ENCODE measurements around the gene OBSL1. TPM values are rescaled to one million over a fixed set of nuclear protein-coding genes. Genes with fewer than 3 reads are reported as not detected.

Gene OBSL1
- total RNA-seq, 2 donors from 2014 or later, result 121 to 187 TPM

DNA sequence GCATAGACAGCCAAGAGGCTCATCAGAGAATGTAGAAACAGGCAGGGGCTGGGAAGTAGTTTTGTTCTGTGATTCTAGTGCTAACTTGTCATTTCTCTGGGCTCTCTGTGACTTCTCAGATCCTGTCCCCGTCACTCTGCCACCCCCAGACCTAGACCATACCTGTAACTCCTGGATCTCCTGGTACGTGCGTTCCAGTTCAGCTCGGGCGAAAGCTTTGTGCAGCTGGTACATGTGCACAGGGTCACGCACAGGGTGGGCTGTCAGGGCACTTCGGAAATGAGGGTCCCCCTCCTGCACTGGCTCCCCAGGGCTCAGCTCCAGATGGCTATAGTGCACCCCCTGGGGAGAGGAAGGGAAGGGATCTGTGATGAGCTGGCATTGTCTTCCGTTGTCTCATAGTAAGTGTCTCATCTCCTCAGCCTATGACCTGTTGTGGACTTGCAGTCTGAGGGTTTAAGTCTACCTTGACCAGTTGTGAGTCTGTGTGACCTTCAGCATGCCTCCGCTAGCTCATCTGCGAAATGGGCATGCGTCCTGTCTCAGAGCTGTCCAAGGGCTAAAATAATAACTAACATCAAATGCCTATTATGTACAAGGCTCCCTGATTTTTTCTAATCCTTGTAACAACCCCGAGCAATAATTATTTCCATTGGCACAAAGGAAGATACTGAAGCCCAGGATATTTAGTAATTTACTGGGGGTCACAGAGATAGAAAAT lies 30.4 kb downstream of the OBSL1 start:
- ATAC-seq (no peak), DNase-seq (no peak)
- intact Hi-C loops (cut with DNase I), result loop anchor here (2.0 to 10.0 kb wide), 3 partner anchors 102 to 151 kb away; no protein-coding TSS in a partner anchor

DNA sequence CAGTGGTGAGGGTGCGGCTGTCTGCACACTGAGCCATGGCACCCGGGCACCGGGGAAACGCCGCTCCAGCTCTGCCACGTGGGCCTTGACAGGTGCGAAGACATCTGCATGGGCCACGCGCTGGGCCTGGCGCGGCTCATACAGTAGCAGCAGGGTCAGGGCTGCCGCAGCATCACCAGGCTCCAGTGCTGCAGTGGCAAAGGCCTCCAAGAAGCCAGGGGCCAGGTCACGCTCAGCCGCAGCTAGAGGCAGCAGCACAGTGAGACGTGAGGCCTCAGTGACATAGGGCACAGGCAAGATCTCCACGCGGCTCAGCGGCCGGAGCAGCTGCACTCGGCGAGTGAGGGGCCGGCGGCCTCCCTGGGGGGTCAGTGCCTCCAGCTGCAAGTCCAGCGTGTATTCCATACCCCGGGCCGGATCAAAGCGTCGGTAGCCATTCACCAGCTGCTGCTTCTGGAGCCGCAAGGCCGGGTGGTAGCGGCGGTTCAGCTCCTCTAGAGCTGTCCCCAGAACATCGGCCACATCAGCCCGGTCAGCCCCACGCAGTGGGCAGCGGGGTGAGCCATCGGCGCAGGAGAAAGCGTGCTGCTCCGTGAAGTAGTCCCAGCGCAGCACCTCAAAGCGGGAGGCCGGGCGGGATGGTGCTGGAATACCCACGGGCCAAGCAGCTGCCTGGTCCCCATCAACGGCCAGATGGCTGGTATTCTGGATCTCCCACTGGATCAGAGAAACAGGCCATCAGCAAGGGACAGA lies 31.2 kb downstream of the OBSL1 start:
- intact Hi-C loops (cut with DNase I), result loop anchor here (2.0 to 10.0 kb wide), 3 partner anchors 103 to 152 kb away; no protein-coding TSS in a partner anchor
- DNase-seq, result no peak
- ATAC-seq, result no peak

DNA sequence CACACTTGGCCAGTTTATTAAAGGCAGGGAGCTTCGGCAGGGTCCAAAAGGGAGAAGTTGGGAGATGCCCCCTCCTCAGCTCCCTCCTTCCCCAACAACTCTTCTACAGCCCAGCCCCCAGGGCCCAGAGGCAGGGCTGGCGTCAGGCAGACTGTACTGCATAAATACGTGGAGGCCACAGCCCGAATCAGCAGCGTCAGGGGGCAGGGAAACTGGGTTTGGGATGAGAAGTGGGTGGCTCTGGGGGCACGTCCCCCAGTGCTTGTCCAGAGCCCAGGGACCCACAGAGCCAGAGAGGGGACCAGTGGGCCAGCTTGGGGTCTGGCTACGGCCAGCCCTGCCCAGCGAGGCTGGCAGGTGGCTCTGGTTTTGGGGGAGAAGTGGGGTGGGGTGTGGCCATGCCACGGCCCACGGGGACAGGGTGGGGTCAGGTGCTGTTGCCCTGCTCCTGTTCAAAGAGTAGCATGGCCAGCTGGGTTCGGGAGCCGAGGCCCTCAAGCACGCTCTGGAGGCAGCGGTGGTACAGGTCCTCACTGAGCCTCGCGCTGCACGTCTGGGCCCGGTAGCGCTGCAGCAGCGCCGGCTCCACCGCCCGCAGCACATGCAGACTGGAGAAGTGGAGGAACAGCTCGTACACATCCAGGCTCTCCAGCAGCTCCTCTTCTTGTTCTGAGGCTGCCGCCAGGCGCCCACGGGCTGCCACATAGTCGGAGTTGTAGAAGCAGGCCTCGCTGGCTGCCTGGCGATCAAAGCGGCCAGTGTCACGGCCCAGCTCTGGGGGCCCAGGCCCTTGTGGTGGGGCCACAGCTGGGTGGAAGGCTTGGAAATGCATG lies 32.2 kb downstream of the OBSL1 start:
- no peak for ATAC-seq
- DNase-seq, result no peak
- intact Hi-C loops (cut with DNase I), result no loop called here

DNA sequence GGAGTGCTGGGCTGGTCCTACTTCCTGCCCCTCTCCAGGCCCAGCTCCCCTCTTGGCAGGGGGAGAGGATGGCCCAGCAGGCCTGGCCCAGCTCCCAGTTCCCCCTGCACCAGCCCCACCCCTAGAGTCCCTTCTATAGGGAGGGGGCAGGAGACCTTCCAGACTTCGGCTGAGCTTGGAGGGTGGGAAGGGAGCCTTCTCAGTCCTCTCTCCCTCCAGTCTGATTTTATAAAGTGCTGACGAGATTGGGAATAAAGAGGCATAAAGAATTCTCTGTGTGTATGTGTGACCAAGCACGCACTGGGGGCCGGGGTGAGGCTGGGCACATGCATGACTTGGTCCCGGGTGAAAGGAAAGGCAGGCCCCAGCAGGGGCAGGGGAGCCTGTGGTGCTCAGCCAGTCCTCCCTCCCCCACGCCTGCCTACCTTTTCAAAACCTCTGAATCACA lies 32.8 kb downstream of the OBSL1 start:
- intact Hi-C loops (cut with DNase I), result no loop called here
- DNase-seq (no peak), ATAC-seq (no peak)

DNA sequence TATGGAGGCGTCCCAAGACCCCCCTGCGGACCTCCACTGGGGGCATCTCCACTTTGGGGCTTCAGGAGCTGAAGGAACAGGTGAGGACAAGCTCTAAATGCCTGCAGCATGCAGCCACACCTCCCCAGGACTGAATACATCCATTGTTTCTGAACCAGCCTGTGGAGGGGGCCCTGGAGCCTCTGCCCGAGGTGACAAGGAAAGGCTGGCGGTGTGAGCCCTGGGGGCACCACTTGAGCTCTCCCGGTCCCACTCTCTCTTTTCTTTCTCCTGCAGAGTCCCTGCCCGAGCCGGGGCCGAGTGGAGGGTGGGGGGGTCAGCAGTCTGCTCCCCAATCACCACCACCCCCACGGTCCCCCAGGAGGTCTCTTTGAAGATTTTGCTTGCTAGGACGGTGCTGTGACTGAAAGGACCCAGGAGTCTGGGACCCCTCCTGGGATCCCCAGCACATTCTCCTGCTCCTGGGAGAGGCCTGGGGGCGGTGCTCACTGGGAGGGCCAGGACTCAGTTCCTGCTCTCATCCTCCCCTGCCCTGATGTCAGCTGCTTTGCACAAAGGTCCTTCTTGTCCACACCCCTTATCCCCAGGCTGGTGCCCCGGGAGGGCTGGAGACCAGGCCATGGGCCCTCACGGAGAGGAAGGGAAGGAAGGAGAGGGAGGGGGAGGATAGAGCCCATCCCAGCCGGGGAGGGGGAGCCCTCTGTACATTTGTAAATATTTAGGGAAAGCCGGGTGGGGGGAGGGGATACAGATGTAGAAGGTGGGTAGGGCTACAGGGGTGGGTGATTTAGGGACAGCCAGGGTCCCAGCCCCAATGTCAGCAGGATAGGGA lies 33.5 kb downstream of the OBSL1 start:
- intact Hi-C loops (cut with DNase I), result no loop called here
- ATAC-seq (no peak), DNase-seq (no peak)

DNA sequence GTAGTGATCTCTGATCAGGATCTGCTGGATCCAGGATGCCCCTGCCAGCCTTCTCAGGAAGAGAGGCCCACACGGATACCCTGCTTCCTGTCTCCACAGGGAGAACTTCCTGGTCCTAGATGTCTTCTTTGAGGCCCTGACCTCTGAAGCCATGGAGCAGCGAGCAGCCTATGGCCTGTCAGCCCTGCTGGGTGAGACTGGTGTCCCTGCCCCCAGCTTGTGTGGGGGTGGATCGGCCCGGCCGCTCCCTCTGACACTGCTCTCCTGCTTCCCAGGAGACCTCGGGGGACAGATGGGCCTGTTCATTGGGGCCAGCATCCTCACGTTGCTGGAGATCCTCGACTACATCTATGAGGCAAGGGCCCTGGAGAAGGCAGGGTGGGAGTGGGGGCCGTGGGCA lies 34.4 kb downstream of the OBSL1 start:
- ATAC-seq, result no peak
- intact Hi-C loops (cut with DNase I), result no loop called here
- no peak for DNase-seq

DNA sequence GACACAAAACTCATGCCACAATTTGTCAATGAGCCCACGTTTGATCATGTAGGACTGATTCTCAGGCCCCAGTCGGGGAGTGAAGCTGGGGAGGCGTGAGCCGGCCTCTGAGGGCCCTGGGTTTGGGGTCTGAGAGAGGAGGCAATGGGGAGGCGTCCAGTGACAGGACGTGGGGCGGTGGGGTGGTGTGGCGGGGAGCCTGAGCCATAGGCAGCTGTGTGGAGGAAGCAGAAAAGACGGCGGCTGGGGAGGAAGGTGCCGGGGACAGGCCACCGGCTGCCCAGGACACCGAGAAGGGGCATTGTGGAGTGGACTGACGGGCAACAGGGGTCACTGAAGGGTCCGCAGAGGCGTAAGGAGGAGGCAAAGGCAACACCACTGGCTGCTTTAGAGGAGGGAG lies 34.9 kb downstream of the OBSL1 start:
- DNase-seq, result no peak
- ATAC-seq, result no peak
- intact Hi-C loops (cut with DNase I), result no loop called here

DNA sequence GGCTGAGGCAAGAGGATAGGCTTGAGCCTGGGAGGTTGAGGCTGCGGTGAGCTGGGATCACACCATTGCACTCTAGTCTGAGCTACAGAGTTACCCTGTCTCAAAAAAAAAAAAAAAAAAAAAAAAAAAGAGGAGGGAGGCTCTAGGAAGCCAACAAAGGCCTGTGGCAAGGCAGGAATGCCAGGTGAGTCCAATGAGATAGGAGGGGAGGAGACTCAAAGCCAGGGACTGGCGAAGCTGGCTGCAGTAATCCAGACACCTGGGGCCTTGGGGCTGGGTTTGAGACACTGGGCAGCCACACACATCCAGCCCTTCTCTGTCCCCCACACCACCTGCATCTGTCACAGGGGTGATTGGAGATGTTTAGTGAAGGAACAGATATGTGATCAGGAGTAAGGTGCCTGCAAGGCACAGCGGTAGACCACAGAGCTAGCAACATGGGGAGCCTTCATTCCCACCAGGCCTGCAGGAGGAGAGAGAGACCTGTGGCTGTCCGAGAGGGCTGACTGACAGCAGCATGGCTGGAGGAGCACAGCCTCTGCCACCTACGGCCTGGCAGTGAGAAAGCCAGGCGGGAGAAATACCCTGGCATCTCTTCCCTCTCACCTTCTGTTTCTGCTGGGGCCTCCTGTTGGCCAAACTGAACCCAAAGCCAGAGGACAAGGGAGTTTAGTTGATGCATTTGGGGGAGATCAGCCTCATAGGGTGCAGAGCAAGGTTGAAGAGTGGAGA lies 37.2 kb downstream of the OBSL1 start:
- intact Hi-C loops (cut with DNase I), result loop anchor here in 1 of 2 donors (5.0 kb wide), 1 partner anchor 132 kb away; no protein-coding TSS in a partner anchor
- ATAC-seq, result no peak
- DNase-seq, result no peak

DNA sequence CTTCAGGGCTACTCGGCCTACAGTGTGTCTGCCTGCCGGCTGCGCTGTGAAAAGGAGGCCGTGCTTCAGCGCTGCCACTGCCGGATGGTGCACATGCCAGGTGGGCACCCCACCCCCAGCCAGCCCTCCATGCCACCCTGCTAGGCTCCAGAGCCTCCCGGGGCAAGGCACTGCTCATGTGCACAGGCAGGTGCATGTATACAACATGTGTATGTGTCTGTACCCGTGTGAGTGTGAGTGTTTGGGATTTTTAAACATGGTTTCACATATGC lies 39.0 kb downstream of the OBSL1 start:
- intact Hi-C loops (cut with DNase I), result loop anchor here in 1 of 2 donors (5.0 kb wide), 1 partner anchor 130 kb away; no protein-coding TSS in a partner anchor
- ATAC-seq (no peak), DNase-seq (no peak)

DNA sequence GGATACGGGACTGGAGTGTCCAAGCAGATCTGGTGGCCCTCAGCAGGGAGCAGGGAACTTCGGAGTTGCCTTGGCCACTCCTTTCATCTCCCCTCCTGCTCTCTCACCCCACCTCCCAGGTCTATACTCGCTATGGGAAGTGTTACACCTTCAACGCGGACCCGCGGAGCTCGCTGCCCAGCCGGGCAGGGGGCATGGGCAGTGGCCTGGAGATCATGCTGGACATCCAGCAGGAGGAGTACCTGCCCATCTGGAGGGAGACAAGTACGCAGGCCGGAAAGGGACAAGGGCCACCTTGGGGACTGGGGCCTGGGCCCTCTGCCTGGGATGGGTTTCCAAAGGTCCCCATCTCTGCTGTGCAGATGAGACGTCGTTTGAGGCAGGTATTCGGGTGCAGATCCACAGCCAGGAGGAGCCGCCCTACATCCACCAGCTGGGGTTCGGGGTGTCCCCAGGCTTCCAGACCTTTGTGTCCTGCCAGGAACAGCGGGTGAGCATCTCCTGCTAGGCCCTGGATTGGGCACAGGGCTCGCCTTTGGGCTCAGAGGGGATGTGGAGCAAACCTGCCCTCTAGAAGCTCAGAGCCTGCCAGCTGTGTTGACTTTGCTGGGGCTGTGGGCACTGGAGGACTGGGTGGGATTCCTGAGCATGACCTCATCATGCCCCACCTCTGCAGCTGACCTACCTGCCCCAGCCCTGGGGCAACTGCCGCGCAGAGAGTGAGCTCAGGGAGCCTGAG lies 39.5 kb downstream of the OBSL1 start:
- ATAC-seq (no peak), DNase-seq (no peak)
- intact Hi-C loops (cut with DNase I), result loop anchor here (2.0 to 5.0 kb wide), 2 partner anchors 129 to 130 kb away; no protein-coding TSS in a partner anchor

DNA sequence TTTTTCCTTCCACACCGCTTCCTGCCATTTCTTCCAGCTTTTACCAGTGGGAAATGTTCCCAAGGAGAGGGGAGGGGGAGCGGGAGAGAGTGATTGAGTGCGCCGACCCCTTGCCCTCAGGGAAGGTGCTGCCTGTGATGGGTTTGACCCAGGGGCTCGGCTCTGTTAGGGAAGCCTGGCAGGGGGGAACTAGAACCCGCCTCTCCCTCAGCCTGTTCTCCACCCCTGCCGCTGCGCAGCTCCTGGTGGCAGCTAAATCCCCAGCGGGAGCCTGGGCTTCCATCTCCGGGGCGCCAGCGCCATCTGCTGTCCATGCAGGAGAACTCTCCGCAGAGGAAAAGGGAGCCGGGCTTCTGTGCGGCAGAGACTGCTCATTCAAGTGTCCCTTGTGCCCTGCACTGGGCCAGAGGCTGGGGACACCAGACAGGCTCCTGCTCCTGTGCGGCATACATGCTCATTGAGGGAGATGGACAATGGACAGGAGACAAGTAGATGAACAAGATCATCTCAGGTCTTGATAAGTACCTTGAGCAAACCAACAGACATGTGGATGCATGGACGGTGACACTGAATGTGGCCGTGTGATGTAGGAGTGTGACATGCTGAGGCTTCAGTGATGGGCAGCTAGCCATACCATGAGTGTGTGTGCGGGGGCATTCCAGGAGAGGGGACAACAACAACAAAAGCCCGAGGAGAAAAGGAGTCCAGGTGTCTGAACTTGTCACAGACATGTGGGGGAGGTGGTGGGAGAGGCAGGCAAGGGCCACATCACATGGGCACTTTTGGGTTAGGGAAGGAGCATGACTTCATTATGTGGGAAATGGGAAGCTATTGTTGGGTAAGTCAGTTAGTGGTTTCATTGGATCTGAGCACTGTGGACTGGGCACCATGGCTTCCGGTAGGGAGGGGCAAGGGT lies 41.0 kb downstream of the OBSL1 start:
- ATAC-seq, result peak; percentile 77 to 84
- peak; percentile 84 for DNase-seq
- intact Hi-C loops (cut with DNase I), result loop anchor here (1.0 to 5.0 kb wide), 3 partner anchors 71 to 128 kb away; no protein-coding TSS in a partner anchor

DNA sequence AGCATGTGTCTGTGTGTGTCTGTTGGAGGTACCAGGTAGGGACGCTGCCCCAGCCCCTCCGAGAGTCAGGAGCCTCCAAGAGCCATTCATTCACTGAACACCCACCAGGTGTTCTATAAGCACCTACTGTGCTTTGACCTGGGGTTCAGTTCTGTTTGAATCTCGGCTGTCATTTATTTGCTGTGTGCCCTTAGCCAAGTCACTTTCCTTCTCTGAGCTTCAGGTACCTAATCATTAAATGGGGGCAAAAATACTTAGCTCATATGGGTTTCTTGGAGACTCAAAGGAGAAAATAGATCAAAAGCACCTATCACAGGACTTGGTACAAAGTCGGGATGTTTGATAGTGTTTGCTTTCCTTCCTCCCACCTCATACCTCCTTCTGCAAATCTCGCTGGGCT lies 43.9 kb downstream of the OBSL1 start:
- intact Hi-C loops (cut with DNase I), result loop anchor here (5.0 kb wide), 2 partner anchors 50 to 55 kb away; no protein-coding TSS in a partner anchor
- ATAC-seq (no peak), DNase-seq (no peak)

DNA sequence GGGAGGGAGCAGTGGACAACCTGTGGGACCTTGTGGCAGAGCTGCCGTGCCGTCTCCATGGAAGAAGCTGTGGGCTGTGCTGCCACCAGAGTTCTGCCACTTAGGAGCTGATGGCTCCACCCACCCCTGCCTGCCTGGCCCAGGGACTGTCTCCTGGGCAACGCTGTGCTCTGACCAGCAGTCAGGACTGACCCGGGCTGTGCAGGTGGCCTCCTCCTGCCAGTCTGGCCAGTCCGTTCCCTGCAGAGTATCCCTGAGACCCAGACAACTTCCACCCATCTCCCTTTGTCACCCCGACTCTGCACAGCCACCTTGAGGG lies 44.3 kb downstream of the OBSL1 start:
- intact Hi-C loops (cut with DNase I), result loop anchor here (5.0 kb wide), 2 partner anchors 50 to 55 kb away; no protein-coding TSS in a partner anchor
- ATAC-seq, result peak; percentile 58 to 63
- no peak for DNase-seq

DNA sequence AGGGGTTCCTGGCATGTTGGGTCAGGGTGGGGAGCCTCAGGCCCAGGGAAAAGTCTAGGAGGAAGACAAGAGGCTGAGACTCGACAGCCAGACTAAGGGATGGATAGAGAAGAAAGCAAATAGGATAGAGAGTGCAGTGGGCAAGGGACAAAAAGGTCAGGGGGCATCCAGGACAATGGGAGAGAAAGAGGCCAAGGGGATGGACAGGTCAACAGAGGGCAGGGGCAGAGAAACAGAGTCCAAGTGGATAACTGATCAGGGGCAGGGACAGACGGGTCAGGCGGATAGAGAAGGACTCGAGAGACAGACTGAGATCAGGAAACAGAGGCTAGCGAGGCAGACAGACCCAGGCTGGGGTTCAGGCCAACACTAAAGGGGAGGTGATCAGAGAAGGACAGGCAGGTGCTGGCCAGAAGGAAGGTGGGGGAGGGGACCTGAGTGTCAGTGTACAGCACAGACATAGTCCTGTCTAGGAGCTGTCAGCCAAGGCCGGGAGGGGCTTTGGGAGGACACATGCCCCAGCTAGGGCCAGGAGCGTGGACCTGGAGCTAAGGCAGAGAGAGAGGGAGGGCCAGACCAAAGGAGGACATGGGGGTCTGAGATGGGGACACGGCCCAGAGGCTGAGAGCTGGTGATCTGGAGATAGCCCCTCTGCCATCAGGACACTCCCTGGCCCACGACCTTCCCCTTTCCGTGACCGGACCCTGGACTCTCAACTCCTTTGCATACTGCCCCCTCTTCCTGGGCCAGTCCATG lies 44.8 kb downstream of the OBSL1 start:
- intact Hi-C loops (cut with DNase I), result loop anchor here (5.0 kb wide), 2 partner anchors 49 to 54 kb away; no protein-coding TSS in a partner anchor
- peak in 1 of 2 donors; percentile 3 for ATAC-seq
- DNase-seq, result no peak

DNA sequence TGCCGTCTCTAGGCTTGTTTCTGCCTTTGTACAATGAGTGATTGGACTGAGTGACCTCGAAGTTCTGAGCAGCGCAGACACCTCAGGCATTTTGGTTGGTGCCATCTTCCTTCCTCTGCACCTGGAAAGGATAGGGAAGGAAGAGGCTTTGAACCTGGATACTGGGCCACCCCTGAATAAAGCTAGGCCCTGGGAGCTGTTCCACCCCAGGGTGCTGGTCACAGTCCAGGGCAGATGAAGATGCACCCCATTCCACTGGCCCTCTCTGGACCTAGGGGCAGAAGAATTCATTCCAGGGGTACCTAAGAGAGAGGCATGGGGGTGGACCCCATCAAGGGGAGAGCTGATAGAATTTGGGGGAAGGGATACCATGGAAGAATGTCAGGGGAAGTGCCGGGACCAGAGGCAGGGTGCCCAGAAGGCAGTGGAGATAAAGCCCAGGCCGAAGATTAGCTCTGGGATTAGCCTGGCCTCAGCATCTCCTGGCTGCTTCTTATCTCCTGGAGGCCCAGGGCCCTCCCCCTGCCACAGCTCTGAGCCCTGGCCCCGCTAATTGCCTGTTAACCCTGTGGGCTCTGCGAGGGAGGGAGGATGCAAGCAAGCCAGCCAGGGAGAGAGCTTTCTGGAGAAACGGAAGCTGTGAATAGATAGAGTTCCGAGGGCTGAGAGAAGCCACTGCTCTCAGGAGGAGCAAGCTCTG lies 45.7 kb downstream of the OBSL1 start:
- intact Hi-C loops (cut with DNase I), result loop anchor here (5.0 kb wide), 2 partner anchors 48 to 53 kb away; no protein-coding TSS in a partner anchor
- no peak for DNase-seq
- ATAC-seq, result peak; percentile 17 to 33
